Right lobe of liver (tissue), 6 donors: ENCODE results near the gene SCRN1. TPM values are rescaled to one million over a fixed set of nuclear protein-coding genes. Genes with fewer than 3 reads are reported as not detected.

Source experiments
- ATAC-seq, 4 donors: fragments of 200-7000 bp; cut with Tn5 transposase; one replicate each; pipeline ENCODE4 v1.9.1; 2020; ENCODE audit warnings: mild to moderate bottlenecking in 4 of 4, moderate library complexity in 4 of 4
- DNase-seq, 3 donors: peaks; one replicate each; pipeline ENCODE4 v3.0.0-alpha.2; 2020
- H3K27ac ChIP-seq, 3 donors: fragments of 200-600 bp; one replicate each; pipeline ENCODE4 v1.8.0; 2022
- H3K27me3 ChIP-seq, 2 donors: fragments of 200-600 bp; one replicate each; pipeline ENCODE4 v1.8.0; 2022
- H3K36me3 ChIP-seq, 4 donors: fragments of 200-600 bp; sonication (generic) in 1 of 4; one replicate each; pipeline versions ENCODE4 v1.5.1 to v1.8.0; 2017 to 2022; ENCODE audit warnings: control low read depth in 1 of 4
- H3K4me1 ChIP-seq, 4 donors: fragments of 200-600 bp; sonication (generic) in 1 of 4; one replicate each; pipeline versions ENCODE4 v1.5.1 to v1.8.0; 2017 to 2022; ENCODE audit warnings: control low read depth in 1 of 4
- H3K4me3 ChIP-seq, 3 donors: fragments of 200-600 bp; one replicate each; pipeline ENCODE4 v1.8.0; 2022
- H3K9me3 ChIP-seq, 4 donors: fragments of 200-600 bp; sonication (generic) in 1 of 4; one replicate each; pipeline versions ENCODE4 v1.5.1 to v1.8.0; 2017 to 2022; ENCODE audit warnings: control low read depth in 1 of 4
- POLR2A ChIP-seq: fragments of 450-650 bp; IDR thresholded peaks from one replicate; pipeline ENCODE4 v1.6.1; 2017; ENCODE audit warnings: antibody characterized with exemption, mild to moderate bottlenecking
- WGBS: methylation state at CpG from one replicate; pipeline ENCODE4 v1.1.6; 2018; ENCODE audit warnings: low coverage, low lambda C conversion rate; ENCODE audit not compliant: insufficient coverage; ENCODE audit errors: missing lambda C conversion rate; 5-methylcytosine and 5-hydroxymethylcytosine counted together
- intact Hi-C, 2 donors: fragments of 100-400 bp; cut with DNase I; formaldehyde crosslinking; loops; one replicate each; pipeline versions ENCODE4 v1.11.2 to v1.14.1; 2022
- total RNA-seq, 6 experiments: library from RNA; depleted of rRNA in 2 of 6; stranded (reverse); fragments of >200 nt in 2 of 6; fragmentation: NEBNext Ultra II Directional in 3 of 6; extraction: Animal tissue kit (Norgen Biotek cat#: 25700) in 3 of 6; gene quantifications; one replicate each; pipeline versions ENCODE4 v1.1.0 to v1.2.4, GENCODE V29; 2016 to 2023
- TF ChIP-seq, protein P1 (sequence below), 4 donors: fragments of 200-600 bp in 3 of 4; fragments of 450-650 bp in 1 of 4; IDR thresholded peaks; one replicate each; pipeline versions ENCODE4 v1.5.1 to v1.8.0; 2016 to 2022; ENCODE audit warnings: antibody characterized with exemption in 4 of 4, mild to moderate bottlenecking in 2 of 4
- donor health status: DM: no; HTN: yes; CAD: no.
- donor health status: DM: no; HTN: no; CAD: no.
- donor health status: DM: no; HTN: no; CAD: no.
- donor health status: DM: no; HTN: yes; CAD: no.
- donor health status: DM: no; HTN: yes; CAD: no.

Gene SCRN1
- total RNA-seq, 6 experiments from 2014 or later: 1.3 to 2.9 (median 2.0) TPM

DNA sequence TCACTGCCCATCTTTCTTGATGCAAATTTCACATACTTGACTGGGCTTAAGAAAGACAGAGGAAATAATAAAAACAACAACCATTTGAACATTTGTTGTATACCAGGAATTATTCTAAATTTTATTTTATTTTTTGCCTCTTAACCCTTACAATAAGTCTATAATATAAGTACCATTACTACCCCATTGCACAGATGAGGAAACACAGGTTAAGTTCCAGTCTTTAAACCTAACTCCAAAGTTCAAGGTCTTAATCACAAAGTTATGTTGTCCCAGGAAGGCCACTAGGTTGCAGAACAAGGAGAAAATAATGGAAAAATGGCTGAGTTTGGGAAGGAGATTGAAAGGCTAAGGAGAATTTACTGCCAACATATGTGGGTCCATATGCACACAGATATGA lies 33.4 kb upstream of the SCRN1 start:
- Histone ChIP-seq H3K27ac (no peak overlapping the region), H3K9me3 (no peaks in the 10 kb centered on the region), H3K4me3 (no peak overlapping the region), H3K4me1 (peaks cover 0 to 17% (median 0%) of the 10 kb centered on the region in 4 donors), H3K36me3 (no peaks in the 10 kb centered on the region), H3K27me3 (no peaks in the 10 kb centered on the region)
- DNase-seq (no peak), ATAC-seq (no peak)
- no peak for TF ChIP-seq POLR2A
- TF ChIP-seq, protein P1, sequence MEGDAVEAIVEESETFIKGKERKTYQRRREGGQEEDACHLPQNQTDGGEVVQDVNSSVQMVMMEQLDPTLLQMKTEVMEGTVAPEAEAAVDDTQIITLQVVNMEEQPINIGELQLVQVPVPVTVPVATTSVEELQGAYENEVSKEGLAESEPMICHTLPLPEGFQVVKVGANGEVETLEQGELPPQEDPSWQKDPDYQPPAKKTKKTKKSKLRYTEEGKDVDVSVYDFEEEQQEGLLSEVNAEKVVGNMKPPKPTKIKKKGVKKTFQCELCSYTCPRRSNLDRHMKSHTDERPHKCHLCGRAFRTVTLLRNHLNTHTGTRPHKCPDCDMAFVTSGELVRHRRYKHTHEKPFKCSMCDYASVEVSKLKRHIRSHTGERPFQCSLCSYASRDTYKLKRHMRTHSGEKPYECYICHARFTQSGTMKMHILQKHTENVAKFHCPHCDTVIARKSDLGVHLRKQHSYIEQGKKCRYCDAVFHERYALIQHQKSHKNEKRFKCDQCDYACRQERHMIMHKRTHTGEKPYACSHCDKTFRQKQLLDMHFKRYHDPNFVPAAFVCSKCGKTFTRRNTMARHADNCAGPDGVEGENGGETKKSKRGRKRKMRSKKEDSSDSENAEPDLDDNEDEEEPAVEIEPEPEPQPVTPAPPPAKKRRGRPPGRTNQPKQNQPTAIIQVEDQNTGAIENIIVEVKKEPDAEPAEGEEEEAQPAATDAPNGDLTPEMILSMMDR (IDR thresholded peaks at IDR 0.05): no peak
- intact Hi-C loops: no loop called here

DNA sequence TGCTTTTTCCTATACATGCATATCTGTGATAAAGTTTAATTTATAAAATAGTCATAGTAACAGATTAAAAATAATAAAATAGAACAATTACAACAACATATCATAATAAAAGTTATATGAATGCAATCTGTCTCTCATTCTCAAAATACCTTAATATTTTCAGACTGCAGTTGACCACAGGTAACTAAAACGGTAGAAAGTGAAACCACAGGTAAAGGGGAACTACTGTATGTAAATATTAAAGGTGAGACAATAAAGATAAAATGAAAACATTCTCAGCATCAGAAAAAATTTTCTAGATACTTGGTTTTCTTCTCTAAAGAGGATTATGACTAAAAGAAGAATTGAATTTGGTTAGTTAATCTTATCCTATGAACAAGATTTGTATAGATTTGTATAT lies 30.9 kb upstream of the SCRN1 start:
- DNase-seq (no peak), ATAC-seq (no peak)
- no peaks in the 10 kb centered on the region for H3K27me3 ChIP-seq
- TF ChIP-seq, protein P1 (IDR thresholded peaks at IDR 0.05): no peak
- TF ChIP-seq POLR2A: no peak
- H3K4me3 ChIP-seq: no peak overlapping the region
- peaks cover 0 to 6% (median 0%) of the 10 kb centered on the region in 4 donors for H3K4me1 ChIP-seq
- WGBS: 27% methylated on average over 1 of the region's 1 CpG
- intact Hi-C loops: no loop called here
- no peaks in the 10 kb centered on the region for H3K9me3 ChIP-seq
- no peak overlapping the region for H3K27ac ChIP-seq
- peaks cover 0 to 6% (median 0%) of the 10 kb centered on the region in 4 donors for H3K36me3 ChIP-seq

DNA sequence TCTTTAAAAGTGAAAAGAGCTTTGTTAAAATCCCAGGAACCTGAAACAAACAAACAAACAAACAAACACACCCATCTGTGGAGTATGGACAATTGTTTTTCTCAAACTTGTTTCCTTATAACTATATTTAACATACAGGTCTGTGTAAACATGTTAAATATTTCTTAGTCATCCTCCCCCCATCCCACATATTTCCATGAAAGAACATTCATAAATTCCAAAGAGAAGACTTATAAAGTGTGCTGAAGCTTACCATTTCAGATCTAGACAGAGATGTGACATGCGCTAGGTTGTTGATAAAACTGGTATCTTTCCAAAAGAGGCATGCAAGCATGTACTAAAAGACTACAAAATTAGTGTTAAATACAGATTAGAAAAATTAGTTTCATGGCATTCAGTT lies 30.4 kb upstream of the SCRN1 start:
- no peak for DNase-seq
- intact Hi-C loops: no loop called here
- H3K36me3 ChIP-seq: peaks cover 0 to 6% (median 0%) of the 10 kb centered on the region in 4 donors
- no peaks in the 10 kb centered on the region for H3K9me3 ChIP-seq
- WGBS: 83% methylated on average over 1 of the region's 1 CpG
- H3K4me3 ChIP-seq: no peak overlapping the region
- H3K4me1 ChIP-seq: peaks cover 0 to under 1% (median 0%) of the 10 kb centered on the region in 4 donors
- no peak for ATAC-seq
- H3K27me3 ChIP-seq: no peaks in the 10 kb centered on the region
- TF ChIP-seq, protein P1 (IDR thresholded peaks at IDR 0.05): no peak
- TF ChIP-seq POLR2A: no peak
- H3K27ac ChIP-seq: no peak overlapping the region

DNA sequence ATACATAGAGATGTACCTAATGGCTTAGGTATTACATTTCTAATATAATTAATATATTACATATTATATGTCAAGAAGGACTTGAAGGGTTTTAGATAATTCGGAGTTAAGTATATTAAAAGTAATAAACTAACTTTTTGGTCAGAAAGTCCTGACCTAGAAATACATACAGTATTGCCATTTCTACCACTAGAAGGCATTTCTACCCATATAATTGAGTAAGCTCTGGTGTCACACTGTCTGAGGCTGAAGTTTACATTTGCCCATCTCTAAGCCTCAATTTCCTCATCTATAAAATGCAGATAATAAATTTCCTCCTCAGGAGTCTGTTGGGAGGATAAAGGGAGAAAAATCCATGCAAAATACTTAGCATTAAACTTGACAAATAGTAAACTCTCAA lies 29.8 kb upstream of the SCRN1 start:
- Histone ChIP-seq H3K4me1 (no peaks in the 10 kb centered on the region), H3K27me3 (no peaks in the 10 kb centered on the region), H3K9me3 (no peaks in the 10 kb centered on the region), H3K36me3 (peaks cover 0 to 6% (median 0%) of the 10 kb centered on the region in 4 donors), H3K27ac (no peak overlapping the region), H3K4me3 (no peak overlapping the region)
- 89% methylated on average over 1 of the region's 1 CpG for WGBS
- DNase-seq: no peak
- TF ChIP-seq POLR2A: no peak
- TF ChIP-seq, protein P1 (IDR thresholded peaks at IDR 0.05): peak in 1 of 4 donors; percentile 24
- peak in 1 of 4 donors; percentile 30 for ATAC-seq
- intact Hi-C loops: no loop called here

DNA sequence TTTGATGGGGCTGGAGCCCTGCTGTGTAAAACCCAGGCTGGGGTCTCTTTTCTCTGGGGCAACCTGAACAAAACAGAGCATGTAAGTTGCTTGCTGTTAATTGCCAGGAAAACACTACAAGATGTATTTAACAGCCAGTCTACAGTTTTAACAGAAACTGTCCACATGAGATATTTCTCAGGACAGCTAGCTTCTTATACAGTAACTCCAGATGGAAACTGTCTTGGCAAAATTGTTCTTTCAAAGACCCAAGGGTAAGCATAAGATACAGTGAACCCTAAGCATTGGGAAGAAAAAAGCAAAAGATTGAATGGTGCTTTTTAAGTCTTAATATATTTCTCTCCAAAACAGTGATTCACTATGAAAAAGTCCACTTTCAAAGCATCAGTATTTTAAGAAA lies 28.9 kb upstream of the SCRN1 start:
- no peak for DNase-seq
- no peaks in the 10 kb centered on the region for H3K9me3 ChIP-seq
- H3K27me3 ChIP-seq: no peaks in the 10 kb centered on the region
- intact Hi-C loops: no loop called here
- no peaks in the 10 kb centered on the region for H3K4me1 ChIP-seq
- ATAC-seq: no peak
- TF ChIP-seq POLR2A: no peak
- TF ChIP-seq, protein P1 (IDR thresholded peaks at IDR 0.05): no peak
- H3K4me3 ChIP-seq: no peak overlapping the region
- peaks cover 0 to 6% (median 0%) of the 10 kb centered on the region in 4 donors for H3K36me3 ChIP-seq
- no peak overlapping the region for H3K27ac ChIP-seq
